GM20000 (cell line): Measurements from ENCODE around the gene ARHGAP26.

Experiments
- DNase-seq: peaks from one replicate; pipeline ENCODE4 v3.0.0; 2012; ENCODE audit warnings: low spot score
- TF ChIP-seq, protein P1 (sequence below): IDR thresholded peaks from 2 replicates; pipeline ENCODE4 v1.5.1; 2012; ENCODE audit warnings: mild to moderate bottlenecking, control low read depth; ENCODE audit errors: extremely low read depth, missing control alignments

Gene ARHGAP26

DNA sequence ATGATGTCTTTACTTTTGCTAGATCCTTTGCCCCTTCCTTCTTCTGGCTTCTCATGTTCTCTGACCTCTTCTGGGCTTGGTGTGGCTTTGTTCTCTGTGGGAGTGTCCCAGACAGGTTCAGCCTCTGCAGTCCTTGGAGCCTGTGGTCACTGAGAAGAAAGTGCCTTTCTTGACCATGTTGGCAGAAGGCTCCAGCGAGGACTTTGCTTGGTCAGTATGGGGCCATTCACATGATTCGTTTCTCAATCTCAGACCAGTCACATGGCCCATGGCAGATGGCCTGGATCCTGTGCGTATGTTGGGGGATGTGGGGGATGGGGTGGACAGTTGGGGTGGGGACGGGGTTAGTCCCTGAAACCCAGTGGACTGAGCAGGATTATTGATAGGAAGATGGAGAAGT, 274.1 kb downstream of the ARHGAP26 start:
- DNase-seq, result no peak
- TF ChIP-seq, protein P1, sequence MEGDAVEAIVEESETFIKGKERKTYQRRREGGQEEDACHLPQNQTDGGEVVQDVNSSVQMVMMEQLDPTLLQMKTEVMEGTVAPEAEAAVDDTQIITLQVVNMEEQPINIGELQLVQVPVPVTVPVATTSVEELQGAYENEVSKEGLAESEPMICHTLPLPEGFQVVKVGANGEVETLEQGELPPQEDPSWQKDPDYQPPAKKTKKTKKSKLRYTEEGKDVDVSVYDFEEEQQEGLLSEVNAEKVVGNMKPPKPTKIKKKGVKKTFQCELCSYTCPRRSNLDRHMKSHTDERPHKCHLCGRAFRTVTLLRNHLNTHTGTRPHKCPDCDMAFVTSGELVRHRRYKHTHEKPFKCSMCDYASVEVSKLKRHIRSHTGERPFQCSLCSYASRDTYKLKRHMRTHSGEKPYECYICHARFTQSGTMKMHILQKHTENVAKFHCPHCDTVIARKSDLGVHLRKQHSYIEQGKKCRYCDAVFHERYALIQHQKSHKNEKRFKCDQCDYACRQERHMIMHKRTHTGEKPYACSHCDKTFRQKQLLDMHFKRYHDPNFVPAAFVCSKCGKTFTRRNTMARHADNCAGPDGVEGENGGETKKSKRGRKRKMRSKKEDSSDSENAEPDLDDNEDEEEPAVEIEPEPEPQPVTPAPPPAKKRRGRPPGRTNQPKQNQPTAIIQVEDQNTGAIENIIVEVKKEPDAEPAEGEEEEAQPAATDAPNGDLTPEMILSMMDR, result no peak

DNA sequence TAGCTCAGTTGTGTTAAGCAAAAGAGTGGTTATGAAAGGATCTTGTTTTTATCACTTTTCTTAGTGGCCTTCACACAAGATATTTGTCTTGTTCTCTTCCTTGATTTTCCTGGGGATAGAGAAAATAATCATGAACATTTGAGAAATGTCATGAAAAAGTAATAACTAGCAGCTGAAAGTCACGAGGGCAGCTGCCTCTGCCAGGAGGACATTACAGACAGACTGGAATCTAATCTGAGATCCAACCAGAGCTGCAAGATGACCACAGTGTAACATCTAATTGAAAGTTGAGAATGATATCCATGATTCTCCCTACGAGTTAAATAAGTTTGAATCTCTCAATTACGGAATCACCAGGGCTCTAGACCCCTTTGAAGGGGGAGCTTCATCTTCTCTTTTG, 274.9 kb downstream of the ARHGAP26 start:
- DNase-seq, result no peak
- TF ChIP-seq, protein P1, result no peak

DNA sequence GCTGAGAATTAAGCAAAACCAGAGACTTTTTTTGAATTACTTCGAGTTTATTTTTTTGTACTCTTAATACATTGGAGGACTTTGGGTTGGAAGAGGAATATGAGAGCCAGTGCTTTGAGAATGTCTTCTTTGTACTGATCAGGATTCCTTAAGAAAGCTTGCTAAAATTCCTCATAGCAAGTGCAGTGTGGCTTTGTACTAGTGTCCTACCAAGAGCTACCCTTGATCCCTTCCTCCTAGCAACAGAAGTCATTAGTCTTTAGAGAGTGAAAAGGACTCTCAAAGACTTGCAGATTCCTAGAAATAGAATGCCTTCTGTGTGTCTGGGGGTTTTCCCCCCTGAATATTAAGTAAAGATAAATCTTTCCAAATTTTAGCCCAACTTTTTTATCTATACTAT, 276.1 kb downstream of the ARHGAP26 start:
- DNase-seq, result no peak
- TF ChIP-seq, protein P1, result no peak

DNA sequence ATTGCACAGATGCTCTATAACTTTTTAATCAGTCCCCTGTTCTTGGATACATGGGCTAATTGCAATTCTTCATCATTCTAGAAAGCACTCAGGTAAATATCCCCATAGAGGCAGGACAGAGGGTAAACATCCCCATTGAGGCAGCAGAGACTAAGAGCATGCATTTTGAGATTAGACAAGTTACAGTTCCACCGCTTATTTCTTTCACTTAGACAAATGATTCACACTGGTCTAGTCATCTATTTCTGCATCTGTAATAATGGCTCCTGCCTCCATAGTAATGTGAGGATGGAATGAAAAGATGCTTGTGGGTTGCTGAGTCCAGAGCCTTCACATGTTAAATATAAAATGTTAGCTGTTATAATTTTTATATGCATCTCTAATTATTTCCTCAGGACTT, 276.9 kb downstream of the ARHGAP26 start:
- TF ChIP-seq, protein P1, result no peak
- no peak for DNase-seq

DNA sequence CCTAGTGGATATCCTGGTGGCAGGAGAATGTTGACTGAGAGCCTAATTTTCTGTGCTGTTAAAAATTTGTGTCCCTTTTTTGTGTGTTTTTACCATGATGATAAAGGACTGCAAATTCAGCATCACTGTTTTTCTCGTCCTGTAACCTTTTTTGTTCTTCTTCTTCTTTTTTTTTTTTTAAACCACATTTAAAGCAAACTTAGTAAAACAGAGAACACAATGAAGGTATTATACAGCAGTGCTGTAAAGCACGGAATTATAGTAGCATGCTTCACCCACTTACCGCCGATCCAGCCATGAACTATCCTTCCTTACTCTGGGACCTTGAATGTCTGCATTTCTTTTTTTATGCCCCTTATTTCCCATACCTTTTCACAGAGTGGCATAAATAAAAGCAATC, 280.0 kb downstream of the ARHGAP26 start:
- TF ChIP-seq, protein P1, result no peak
- no peak for DNase-seq

DNA sequence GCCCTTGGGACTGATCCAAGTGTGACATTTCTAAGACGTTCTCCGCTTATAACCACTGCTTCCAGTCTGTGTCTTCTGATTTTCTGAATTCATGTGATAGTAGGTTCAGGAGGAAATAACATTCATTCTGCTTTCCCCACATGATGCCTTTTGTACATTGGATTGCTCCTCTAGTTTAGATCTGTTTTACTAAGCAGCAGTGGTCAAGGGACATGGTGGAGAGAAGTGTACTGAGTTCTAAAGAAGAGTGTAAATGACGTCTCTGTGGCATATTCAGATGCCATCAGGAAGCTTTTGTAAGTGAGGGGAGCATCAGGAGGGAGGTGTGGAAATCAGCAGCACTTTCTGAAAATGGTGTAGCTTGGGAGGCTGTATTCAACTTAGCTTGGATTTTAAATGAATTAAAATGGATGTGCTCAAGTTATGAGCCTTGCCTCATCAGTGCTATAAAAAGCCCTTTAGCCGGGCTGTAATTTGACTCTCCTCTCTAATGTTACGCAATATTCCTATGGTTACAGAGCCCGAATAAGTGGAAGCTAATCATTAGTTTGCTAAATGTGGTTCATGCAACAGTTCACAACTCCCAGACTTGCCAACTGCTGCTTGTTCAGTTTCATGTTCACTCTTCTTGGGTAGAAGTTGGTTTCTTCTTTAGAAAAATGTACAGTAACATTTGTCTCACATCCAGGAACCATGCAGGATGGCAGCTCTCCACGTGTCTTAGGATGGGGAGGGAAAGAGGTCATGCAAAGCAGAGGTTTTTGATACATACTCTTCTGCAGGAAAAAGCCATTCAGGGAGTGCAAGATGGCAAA, 281.3 kb downstream of the ARHGAP26 start:
- no peak for DNase-seq
- TF ChIP-seq, protein P1, result no peak

DNA sequence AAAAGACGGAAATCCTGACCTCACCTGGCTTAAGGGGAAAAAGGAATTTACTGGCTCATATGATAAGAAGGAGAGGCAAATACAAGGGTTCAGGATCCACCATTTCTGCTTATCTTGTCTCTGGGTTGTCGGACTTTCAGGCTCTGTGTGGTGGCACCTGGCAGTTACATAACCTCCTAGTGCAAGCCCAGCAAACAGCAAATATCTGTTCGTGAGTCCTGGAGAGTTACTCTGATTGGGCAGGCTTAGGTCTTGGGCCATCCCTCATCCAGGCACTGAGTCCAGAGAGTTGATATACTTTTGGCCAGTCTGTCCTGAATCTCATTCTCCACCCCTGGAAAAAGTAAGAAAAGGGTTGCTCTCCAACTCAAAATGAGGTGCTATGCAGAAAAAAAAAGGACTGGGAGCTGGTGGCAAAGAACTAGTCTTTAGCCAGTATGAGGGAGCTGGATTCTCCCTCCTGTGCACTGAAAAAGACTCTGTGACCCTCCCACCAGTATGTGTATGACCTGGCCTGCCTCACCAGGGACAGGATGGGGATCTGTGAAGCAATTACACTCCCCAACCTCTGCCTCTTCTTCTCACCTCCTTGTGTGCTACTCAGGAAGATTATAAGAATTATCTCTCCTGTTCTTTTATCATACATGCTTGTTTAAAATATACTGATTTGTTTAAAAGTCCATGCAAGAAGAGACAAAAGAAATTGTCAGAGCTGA, 282.9 kb downstream of the ARHGAP26 start:
- TF ChIP-seq, protein P1, result no peak
- no peak for DNase-seq
